ENCODE data around the gene PGM2L1.

Gene PGM2L1

DNA sequence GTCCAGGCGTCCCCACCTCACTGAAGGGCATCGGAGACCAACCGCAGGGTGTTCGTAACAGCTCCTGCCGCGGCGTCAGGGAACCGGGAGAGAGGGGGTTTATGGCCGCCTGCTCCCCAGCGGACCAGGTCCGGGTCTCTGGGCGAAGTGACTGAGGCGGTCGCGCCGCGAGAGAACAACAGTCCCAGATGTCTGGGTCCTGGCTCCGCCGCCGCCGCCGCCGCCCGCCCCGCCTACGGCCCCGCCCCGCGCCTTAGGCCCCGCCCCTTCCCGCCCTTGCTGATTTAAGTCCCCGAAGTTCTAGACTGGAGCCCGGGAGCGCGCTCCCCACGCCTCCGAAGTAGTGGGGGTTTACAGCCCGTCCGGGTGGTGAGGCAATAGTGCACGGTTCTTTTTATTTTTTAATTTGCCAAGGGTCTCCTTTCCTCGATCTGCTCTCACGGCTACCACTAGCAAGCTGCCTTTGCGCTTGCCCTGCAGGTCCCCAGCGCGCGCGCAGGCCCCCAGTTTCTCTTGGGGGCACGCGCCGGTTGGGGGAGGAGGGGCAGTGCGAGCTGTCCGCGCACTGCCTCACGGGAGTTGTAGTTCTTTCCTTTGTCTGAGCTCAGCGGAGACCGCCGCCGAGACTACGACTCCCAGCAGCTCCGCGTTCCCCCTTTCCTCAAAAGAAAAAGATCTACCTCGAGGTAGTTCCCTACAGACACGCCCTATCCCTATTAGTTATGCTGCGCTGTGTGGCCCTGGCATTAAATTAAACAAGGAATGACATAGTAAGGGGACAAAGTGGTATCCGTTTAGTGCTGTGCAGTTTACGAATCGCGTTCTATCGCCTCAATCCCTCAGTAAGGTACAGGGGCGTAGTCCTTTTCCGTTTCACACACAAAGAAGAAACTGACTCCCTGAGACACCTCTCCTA, at the start of gene PGM2L1:
PGM2L1 (minus strand) TSS at position 190 of the 916 bp plus-strand sequence. CDS start 272 bp downstream, outside the sequence.
- no peaks in the 10 kb centered on the region for H3K36me3 ChIP-seq (ENCODE audit: control insufficient read depth in 2 of 2, insufficient read depth in 1 of 2, low read length in 2 of 2)
- peak within 1 kb of the TSS; percentile 90 for H3K4me3 ChIP-seq (ENCODE audit: low read depth, low read length)
- ChIA-PET CTCF (interaction anchor here (0.9 to 4.6 kb wide), 4 partner anchors 9 to 143 kb away, joined by 3 to 28 read pairs (median 6); no protein-coding TSS in a partner anchor), POLR2A (interaction anchor here (0.7 to 3.3 kb wide), 7 partner anchors 9 to 95 kb away, joined by 3 to 22 read pairs (median 4); partner anchors contain the start of gene LIPT2)
- peak within 1 kb of the TSS; percentile 47; the same call in 1 of the 2 replicates for H3K27ac ChIP-seq (ENCODE audit: extremely low read depth, low read depth, low read length)
- no peaks in the 10 kb centered on the region for H3K9me3 ChIP-seq (ENCODE audit: control insufficient read depth, insufficient read depth, low read depth, low read length)
- no peaks in the 10 kb centered on the region for H3K4me1 ChIP-seq (ENCODE audit: control insufficient read depth, insufficient read depth, low read length)
- TF ChIP-seq ZNF629 (tag by site-specific recombination; IDR thresholded peaks at IDR 0.05), result peak; percentile 61; the same call in 1 of the 2 replicates
- TF ChIP-seq ZNF354C (tag by site-specific recombination; IDR thresholded peaks at IDR 0.05; ENCODE audit: borderline replicate concordance, low read depth), result no peak
- no peak for TF ChIP-seq ZNF585B (tag by site-specific recombination; IDR thresholded peaks at IDR 0.05)
- TF ChIP-seq ZNF530 (tag by site-specific recombination; IDR thresholded peaks at IDR 0.05; ENCODE audit: low read depth), result no peak
- no peak for TF ChIP-seq PRDM1 (tag by site-specific recombination; IDR thresholded peaks at IDR 0.05)
- no peak for TF ChIP-seq ZNF169 (tag by site-specific recombination; IDR thresholded peaks at IDR 0.05)
- TF ChIP-seq ZNF529 (tag by site-specific recombination; IDR thresholded peaks at IDR 0.05; ENCODE audit: insufficient replicate concordance), result no peak
- TF ChIP-seq, protein P1, sequence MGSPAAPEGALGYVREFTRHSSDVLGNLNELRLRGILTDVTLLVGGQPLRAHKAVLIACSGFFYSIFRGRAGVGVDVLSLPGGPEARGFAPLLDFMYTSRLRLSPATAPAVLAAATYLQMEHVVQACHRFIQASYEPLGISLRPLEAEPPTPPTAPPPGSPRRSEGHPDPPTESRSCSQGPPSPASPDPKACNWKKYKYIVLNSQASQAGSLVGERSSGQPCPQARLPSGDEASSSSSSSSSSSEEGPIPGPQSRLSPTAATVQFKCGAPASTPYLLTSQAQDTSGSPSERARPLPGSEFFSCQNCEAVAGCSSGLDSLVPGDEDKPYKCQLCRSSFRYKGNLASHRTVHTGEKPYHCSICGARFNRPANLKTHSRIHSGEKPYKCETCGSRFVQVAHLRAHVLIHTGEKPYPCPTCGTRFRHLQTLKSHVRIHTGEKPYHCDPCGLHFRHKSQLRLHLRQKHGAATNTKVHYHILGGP (tag by site-specific recombination; IDR thresholded peaks at IDR 0.05), result peak; percentile 100
- TF ChIP-seq KLF9 (tag by site-specific recombination; IDR thresholded peaks at IDR 0.05; ENCODE audit: low read depth), result peak; percentile 59
- TF ChIP-seq ZBTB20 (tag by site-specific recombination; IDR thresholded peaks at IDR 0.05), result peak; percentile 96
- TF ChIP-seq, protein P2, sequence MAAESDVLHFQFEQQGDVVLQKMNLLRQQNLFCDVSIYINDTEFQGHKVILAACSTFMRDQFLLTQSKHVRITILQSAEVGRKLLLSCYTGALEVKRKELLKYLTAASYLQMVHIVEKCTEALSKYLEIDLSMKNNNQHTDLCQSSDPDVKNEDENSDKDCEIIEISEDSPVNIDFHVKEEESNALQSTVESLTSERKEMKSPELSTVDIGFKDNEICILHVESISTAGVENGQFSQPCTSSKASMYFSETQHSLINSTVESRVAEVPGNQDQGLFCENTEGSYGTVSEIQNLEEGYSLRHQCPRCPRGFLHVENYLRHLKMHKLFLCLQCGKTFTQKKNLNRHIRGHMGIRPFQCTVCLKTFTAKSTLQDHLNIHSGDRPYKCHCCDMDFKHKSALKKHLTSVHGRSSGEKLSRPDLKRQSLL (tag by site-specific recombination; IDR thresholded peaks at IDR 0.05), result no peak
- TF ChIP-seq, protein P3, sequence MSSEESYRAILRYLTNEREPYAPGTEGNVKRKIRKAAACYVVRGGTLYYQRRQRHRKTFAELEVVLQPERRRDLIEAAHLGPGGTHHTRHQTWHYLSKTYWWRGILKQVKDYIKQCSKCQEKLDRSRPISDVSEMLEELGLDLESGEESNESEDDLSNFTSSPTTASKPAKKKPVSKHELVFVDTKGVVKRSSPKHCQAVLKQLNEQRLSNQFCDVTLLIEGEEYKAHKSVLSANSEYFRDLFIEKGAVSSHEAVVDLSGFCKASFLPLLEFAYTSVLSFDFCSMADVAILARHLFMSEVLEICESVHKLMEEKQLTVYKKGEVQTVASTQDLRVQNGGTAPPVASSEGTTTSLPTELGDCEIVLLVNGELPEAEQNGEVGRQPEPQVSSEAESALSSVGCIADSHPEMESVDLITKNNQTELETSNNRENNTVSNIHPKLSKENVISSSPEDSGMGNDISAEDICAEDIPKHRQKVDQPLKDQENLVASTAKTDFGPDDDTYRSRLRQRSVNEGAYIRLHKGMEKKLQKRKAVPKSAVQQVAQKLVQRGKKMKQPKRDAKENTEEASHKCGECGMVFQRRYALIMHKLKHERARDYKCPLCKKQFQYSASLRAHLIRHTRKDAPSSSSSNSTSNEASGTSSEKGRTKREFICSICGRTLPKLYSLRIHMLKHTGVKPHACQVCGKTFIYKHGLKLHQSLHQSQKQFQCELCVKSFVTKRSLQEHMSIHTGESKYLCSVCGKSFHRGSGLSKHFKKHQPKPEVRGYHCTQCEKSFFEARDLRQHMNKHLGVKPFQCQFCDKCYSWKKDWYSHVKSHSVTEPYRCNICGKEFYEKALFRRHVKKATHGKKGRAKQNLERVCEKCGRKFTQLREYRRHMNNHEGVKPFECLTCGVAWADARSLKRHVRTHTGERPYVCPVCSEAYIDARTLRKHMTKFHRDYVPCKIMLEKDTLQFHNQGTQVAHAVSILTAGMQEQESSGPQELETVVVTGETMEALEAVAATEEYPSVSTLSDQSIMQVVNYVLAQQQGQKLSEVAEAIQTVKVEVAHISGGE (tag by site-specific recombination; conservative IDR thresholded peaks at IDR 0.05; ENCODE audit: low read depth), result peak; percentile 47; the same call in 1 of the 2 replicates
- TF ChIP-seq, protein P4, sequence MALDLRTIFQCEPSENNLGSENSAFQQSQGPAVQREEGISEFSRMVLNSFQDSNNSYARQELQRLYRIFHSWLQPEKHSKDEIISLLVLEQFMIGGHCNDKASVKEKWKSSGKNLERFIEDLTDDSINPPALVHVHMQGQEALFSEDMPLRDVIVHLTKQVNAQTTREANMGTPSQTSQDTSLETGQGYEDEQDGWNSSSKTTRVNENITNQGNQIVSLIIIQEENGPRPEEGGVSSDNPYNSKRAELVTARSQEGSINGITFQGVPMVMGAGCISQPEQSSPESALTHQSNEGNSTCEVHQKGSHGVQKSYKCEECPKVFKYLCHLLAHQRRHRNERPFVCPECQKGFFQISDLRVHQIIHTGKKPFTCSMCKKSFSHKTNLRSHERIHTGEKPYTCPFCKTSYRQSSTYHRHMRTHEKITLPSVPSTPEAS (tag by site-specific recombination; IDR thresholded peaks at IDR 0.05), result no peak
- TF ChIP-seq ZNF2 (tag by site-specific recombination; IDR thresholded peaks at IDR 0.05), result 0 out of 2 replicates have a peak, but pooled peaks have one; percentile 52
- TF ChIP-seq ZEB2 (tag by site-specific recombination; IDR thresholded peaks at IDR 0.05), result 0 out of 2 replicates have a peak, but pooled peaks have one; percentile 43
- no peak for TF ChIP-seq GLI4 (tag by site-specific recombination; IDR thresholded peaks at IDR 0.05)
- TF ChIP-seq ZNF416 (tag by site-specific recombination; IDR thresholded peaks at IDR 0.05), result no peak
- TF ChIP-seq, protein P5, sequence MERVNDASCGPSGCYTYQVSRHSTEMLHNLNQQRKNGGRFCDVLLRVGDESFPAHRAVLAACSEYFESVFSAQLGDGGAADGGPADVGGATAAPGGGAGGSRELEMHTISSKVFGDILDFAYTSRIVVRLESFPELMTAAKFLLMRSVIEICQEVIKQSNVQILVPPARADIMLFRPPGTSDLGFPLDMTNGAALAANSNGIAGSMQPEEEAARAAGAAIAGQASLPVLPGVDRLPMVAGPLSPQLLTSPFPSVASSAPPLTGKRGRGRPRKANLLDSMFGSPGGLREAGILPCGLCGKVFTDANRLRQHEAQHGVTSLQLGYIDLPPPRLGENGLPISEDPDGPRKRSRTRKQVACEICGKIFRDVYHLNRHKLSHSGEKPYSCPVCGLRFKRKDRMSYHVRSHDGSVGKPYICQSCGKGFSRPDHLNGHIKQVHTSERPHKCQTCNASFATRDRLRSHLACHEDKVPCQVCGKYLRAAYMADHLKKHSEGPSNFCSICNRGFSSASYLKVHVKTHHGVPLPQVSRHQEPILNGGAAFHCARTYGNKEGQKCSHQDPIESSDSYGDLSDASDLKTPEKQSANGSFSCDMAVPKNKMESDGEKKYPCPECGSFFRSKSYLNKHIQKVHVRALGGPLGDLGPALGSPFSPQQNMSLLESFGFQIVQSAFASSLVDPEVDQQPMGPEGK (tag by site-specific recombination; IDR thresholded peaks at IDR 0.05), result peak; percentile 100
- TF ChIP-seq ZBTB48 (tag by site-specific recombination; IDR thresholded peaks at IDR 0.05), result peak; percentile 98
- 0 out of 2 replicates have a peak, but pooled peaks have one; percentile 25 for TF ChIP-seq ZSCAN23 (tag by site-specific recombination; IDR thresholded peaks at IDR 0.05)
- TF ChIP-seq, protein P6, sequence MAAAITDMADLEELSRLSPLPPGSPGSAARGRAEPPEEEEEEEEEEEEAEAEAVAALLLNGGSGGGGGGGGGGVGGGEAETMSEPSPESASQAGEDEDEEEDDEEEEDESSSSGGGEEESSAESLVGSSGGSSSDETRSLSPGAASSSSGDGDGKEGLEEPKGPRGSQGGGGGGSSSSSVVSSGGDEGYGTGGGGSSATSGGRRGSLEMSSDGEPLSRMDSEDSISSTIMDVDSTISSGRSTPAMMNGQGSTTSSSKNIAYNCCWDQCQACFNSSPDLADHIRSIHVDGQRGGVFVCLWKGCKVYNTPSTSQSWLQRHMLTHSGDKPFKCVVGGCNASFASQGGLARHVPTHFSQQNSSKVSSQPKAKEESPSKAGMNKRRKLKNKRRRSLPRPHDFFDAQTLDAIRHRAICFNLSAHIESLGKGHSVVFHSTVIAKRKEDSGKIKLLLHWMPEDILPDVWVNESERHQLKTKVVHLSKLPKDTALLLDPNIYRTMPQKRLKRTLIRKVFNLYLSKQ (tag by site-specific recombination; IDR thresholded peaks at IDR 0.05; ENCODE audit: borderline replicate concordance), result no peak
- TF ChIP-seq MZF1 (tag by site-specific recombination; IDR thresholded peaks at IDR 0.05; ENCODE audit: borderline replicate concordance), result peak; percentile 47; the same call in 1 of the 2 replicates

Measured in HEK293 (cell line).